ENCODE data around the gene TNNI3K. TPM values are rescaled to one million over a fixed set of nuclear protein-coding genes. Genes with fewer than 3 reads are reported as not detected.

The TNNI3K gene
- total RNA-seq, 1 donor from 2014 or later = not detected

DNA sequence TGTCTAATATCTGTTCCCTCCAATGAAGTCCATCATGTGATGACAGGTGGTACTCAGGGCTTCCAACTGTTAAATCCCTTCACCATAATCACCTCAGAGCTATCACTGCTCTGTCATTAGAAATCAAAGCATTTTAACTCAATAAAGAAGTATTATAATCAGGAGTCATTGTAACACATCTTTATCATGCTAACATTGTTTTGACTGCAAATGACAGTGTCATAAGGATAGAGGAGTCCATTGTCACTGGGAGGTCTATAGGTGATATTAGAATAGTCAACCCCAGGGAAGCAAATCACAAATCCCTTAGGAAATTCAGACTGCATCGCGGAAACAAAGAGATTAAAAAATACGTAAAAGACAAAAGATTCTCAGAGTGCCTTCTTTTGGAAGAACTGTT lies 246.4 kb downstream of the TNNI3K start:
- DNase-seq (ENCODE audit: extremely low read depth, low read depth, low spot score) = no peak

DNA sequence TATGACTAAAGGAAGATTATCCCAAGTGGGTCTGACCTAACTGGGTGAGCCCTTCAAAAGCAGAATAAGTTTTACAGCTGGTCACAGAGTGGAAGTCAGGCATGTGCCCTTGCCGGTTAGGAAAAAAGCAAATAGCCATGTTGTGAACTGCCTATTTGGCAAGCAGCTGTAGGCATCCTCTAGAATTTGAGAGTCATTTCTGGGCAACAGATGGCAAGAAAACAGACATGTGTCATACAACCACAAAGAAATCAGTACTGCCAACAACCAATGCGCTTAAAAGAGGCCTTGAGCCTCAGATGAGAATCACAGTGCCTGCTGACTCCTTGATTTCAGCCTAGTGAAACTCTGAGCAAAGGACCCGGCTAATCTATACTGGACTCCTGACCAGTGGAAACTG lies 250.4 kb downstream of the TNNI3K start:
- no peak for DNase-seq (ENCODE audit: extremely low read depth, low read depth, low spot score)

DNA sequence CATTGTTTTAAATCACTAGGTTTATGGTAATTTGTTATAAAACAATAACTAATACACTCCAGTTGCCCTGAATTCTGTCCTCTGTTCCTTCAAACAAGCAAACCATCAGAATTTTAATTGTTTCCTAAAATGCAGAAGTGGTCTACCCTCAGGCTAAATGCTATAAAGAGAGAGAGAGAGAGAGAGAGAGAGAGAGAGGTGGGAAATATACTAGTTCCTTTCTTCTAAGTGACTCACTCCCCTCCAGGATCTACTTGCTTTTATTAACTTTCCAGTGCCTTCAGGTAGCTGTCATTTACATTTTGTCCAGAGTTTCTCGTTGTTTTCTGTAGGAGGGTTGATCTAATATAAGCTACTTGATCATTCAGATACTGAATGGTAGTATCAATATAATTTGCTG lies 250.8 kb downstream of the TNNI3K start:
- DNase-seq (ENCODE audit: extremely low read depth, low read depth, low spot score) = no peak

DNA sequence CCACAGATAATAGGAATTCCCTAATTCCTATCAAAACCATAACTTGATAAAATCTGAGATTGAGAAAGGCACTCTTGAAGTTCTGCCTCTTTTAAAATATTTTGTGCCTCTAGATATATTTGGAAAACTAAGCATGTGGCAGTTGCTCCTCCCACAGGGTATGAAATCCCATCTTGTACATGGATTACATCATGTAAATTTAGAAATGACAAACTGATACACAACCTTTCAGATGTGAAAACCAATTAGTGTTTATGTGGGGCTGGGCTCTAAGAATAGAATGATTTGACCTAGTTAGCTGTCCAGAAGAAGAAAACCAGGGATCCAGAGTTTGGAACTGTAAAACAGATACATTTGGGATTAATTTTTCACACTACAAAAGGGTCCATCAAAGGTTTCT lies 261.5 kb downstream of the TNNI3K start:
- DNase-seq (ENCODE audit: extremely low read depth, low read depth, low spot score) = no peak

DNA sequence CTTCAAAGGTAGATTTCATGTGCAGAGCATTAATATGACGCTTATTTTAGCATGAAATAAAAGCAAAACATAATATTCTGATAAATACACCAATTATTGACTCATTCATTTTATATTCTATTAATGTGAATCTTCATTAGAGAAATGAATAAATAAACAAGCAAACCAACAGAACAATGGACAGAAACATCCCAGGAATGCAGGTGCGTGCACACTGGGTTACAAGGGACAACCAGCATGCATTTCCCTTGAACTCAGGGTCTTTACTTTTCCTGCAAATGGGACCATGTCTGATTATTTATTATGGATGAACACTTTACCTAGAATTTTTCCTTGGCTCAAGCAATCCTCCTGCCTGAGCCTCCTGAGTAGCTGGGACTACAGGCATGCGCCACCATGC lies 263.7 kb downstream of the TNNI3K start:
- no peak for DNase-seq (ENCODE audit: extremely low read depth, low read depth, low spot score)

DNA sequence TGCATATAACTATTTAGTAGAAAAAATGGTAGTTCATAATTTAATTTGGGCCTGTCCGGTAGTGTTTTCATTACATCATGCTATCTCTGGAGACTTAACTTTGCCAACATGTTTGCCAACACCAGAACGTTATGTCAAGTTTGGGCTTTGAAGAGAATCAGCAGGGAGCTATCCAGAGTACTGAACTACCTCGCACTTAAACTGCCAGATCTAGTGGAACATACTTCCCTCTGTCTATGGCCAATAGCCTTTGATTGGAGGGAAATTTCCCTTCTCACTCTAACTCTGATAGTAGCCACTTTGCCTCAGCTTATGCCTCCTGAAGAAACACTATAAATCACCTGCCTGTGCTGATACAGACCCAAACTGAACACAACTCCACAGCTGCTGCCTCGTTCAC lies 267.2 kb downstream of the TNNI3K start:
- DNase-seq (ENCODE audit: extremely low read depth, low read depth, low spot score) = no peak

DNA sequence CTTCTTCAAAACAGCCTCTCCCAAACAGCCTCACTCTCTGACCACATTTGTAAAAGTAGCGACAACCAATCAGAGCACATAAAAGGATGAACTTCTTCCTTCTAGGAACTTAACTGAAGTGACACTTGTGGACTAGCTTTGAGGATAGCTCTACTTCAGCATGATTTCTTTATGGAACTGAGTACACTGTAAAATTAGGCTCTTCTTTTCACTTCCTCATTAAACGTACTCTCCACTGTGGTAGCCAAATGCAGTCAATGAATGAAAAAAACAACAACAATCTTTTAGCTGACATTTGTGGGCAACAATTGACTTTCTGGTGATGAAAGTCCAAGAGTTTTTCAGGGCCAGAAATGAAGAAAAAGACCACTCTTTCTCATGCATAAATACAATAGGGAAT lies 267.7 kb downstream of the TNNI3K start:
- DNase-seq (ENCODE audit: extremely low read depth, low read depth, low spot score) = no peak

DNA sequence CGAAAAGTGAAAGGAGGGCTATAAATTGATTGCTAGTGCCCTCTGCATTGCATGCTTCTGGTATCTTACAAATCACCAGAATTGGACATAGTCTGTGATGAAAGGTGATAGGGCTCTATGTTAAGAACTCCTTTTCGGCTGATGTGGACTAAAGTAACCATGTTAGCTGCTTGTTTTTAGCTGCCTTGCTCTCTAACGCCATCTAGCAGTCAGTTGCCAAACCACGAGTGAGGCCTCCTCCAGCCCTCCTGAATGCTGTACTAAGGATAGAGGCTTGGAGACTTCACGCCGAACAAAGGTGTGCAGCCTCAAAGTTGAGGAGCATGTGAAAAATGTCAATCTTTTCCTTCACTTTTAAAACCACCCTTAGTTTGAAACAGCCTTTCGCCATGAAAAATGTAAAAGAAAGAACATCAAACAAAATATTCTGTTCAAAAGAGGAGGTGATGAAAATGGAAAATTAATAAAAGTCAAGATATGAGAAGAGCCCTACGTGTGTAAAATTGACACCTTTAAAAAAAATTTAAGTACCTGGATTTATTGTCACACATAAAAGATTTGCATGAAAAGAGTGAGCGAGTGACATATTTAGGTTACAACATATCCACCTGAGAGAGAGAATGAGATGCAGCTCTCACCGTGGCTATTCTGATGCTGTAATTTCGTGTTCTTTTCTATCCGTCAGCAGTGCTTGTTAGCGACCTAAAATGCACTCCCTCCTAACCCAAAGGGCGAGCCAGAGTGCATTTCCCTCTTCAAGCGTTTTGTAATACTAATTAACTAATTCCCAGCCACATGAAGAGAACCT lies 269.1 kb downstream of the TNNI3K start:
- DNase-seq (ENCODE audit: extremely low read depth, low read depth, low spot score) = no peak

DNA sequence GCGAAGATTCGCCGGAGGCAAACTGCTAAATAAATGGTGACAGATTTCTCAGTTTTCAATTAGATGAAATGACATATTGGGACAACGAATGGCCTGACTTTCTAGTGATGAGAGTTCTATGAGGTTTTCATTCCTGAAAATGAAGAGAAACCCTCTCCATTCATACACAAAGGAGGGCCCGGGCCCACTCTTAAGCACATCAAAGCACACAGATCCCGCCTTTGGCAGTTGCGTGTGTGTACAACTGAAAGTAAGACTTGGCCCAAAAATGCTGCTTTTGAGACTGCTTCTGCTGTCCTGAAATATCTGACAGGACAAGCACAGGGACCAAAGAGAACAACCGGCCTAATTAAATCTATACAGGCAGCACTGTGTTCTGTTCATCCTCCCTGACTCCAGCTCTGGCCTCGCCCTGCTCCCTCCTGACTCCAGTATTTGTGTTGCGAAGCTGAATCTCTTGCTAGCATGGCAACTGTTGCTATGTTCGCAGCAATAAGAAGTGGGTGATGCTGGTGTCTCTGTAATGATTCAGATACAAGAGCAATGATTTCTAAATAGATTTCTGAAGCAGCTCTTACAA lies 269.8 kb downstream of the TNNI3K start:
- DNase-seq (ENCODE audit: extremely low read depth, low read depth, low spot score) = no peak

DNA sequence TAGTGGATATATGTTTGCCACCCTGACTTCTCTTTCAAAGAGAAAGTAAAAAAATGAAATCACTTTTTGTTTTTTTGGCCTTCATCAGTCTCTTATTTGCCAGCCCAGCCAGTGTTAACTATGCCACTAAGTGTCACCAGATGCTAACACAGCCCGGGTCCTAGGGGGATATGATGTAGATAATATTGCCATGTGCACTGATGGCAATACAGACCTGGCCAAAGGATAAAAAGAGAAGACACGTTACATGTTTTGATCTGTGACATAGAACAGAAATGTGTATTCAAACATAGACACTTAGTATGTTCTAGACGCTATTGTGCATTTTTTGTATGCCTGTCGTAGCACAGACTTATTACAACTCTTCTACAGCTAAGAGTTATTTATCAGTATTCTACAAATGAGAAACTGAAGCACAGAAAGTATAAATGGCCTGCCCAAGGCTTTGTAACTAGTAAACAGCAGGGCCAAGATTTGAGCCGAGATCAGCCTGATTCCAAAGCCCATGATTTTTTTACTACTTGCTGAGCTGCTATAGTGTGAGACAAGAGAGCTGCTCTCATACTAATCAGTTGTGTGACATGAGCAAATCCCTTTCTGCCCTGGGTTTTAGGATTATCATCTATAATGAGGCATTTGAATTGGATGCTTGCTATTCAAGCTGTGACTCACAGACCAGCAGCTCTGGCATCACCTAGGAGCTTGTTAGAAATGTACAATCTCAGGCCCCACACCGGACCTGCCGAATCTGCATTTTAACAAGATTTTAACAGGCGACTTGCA lies 270.9 kb downstream of the TNNI3K start:
- no peak for DNase-seq (ENCODE audit: extremely low read depth, low read depth, low spot score)

DNA sequence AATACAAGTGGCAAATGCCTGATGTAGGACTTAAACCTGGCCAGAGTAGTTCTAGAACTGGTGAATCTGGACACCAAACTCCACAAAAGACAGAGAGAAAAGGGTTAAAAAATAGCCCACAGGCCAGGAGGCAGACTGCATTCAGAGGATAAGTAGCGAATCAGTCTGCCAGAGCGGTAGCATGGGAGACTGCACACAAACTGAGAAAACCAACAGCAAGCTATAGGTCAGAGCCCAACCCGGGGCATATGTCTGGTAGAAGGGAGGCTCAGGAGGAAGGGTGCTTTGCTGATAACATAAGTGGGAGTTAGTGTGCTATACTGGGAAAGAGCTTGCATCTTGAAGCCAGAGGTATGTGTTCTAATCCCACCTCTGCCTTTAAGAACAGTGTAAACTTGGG lies 273.3 kb downstream of the TNNI3K start:
- DNase-seq (ENCODE audit: extremely low read depth, low read depth, low spot score) = no peak

DNA sequence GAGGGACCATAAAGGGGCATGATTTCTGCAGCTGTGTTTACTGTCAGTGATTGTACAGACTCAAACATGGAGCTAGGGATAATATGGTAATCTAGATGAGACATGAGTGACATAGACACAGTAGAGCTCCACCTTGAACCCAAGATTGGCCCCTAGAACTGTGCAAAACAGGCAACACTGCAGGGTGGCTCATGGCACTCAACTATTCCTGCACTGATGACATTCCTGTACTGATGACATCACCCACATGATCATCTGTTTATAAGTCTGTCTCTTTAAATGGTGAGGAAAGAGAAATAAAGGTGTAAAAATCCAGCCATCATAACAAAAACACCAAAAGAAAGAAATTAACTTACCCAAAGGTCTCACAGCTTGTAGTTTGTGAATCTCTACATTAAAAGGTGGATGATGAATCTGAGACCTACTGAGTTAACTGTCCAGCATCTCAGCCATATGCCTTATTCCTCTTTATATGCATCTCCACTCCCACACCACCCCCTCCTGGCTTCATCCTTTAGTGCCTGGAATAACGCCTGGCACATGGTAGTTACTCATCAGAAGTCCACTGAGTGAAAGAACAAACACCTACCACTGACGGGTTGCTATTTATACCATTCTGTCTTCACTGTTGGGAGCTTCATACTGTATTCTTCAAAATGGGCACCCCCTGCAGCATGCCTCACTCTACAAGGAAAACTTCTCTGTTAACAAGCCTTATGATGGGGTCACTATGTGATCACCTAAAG lies 277.2 kb downstream of the TNNI3K start, which contains the start of gene LRRC53:
Gene LRRC53, minus strand, starts transcription at position 442 of the 746 bp plus-strand sequence. CDS start 29,262 bp downstream, outside the sequence.
- no peak for DNase-seq (ENCODE audit: extremely low read depth, low read depth, low spot score)

DNA sequence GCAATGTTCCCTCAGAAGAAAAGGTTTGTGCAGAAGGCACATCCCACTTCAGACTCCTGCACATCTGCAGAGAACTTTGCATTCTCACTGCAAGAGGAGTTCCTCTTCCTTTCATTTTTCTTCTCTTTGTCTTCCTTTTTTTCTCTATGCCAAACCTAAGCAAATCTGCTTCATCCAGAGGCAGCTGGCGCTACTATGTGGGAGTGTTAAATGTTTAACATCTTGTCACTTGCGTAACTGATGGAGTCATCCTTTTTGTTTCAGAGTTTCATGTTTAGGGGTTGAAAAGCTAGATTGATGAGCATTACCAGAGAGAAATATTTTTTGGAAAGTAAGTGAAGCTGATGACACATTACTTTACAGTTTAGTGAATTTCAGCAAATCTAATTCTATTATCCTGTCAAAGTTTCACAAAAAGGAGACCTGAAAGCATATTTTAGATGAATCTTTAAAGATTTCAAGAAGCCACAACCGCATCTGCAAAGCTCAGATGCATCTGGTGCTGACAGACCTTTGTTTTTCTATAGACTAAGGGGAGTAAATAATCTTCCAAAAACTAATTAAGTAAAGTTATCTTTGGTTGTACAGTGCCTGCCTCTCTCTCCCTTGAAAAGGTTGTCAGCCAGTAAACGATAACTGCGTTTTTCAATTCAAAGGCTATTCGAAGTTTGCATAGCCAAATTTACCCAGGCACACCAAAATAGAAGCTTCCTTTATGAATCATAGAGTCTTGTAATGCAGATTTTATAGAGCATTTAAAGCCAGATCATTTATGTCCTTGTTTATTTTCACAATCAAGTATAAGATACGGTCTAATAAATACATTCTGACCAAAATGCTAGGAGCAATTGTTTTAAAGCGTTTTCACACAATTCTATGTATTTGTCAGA lies 278.5 kb downstream of the TNNI3K start:
- DNase-seq (ENCODE audit: extremely low read depth, low read depth, low spot score) = no peak

DNA sequence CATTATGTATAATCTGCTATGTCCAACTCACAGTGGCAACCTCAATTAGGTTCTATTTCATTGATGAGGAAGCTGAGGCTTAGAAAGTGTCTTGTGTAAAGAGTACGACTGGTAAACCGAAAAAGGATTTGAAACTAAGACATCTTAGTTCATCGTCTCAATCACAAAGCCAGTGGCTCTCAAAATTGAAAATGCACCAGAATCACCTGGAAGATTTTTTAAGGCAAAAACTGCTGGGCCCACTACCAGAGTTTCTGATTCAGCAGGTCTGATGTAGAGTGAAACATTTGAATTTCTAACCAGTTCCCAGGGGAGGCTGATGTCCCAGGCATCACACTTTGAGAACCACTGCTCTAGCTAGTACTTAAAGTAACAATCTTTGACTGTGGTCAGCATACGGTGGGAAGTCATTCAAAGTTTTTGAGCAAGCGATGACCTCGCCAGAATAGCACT lies 282.4 kb downstream of the TNNI3K start:
- DNase-seq (ENCODE audit: extremely low read depth, low read depth, low spot score) = no peak

DNA sequence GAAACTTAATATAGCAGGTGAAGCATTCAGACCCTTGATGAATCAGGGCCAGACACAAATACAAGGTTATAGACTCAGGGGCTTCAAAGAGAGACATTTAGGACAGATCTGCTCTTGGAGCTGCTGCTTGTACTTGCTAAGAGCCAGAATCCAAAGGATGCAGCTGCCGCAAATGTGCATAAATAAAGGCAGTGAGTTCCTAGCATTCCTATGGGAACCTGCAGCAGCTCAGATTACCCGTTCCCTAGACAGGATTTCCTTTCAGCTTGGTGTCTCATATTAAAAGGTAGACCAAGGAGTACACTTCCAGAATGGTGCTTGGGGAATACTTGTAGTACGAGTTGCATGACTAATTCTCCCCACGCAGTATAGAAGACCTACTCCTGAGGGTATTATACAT lies 287.0 kb downstream of the TNNI3K start:
- DNase-seq (ENCODE audit: extremely low read depth, low read depth, low spot score) = no peak

DNA sequence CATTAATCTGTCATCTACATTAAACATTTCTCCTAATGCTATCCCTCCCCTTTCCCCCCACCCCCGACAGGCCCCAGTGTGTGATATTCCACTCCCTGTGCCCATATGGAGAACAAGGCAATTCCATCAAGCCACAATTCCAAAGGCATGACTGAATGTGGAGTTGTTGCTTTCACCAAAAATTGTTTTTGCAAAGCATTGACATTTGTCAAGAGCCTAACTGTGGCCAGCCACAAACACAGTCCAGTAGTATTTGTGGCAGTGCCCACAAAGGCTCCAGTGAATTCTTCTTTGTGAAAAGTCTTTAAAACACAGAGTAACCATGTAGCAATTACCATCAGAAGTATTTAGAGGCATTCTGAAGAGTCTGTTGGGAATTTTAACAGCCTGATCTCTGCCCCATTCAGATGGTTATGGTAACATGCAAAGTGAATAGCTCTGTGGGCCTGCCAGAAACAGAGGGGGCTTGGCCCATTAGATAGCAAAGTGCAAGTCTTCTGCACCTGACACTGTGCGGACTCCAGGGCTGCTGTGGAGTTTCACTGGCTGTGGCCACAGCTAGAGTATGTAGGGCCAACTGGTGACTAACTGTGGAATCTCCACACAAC lies 288.8 kb downstream of the TNNI3K start:
- DNase-seq (ENCODE audit: extremely low read depth, low read depth, low spot score) = no peak

DNA sequence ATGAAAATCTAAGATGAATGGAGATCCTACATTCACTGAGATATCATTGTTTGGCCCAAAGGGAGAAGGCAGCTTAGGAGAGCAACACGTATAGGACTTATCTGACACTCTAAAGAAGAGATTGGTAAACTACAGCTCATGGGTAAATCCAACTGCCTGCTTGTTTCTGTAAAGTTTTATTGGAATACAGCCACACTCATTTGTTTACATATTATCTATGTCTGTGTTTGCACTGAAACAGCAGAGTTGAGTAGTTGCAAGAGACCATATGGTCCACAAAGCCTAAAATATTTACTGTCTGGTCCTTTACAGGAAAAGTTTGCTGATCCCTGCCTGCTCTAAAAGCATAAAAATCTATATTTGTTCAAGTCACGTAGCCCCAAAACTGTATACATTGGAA lies 291.5 kb downstream of the TNNI3K start:
- DNase-seq (ENCODE audit: extremely low read depth, low read depth, low spot score) = no peak

DNA sequence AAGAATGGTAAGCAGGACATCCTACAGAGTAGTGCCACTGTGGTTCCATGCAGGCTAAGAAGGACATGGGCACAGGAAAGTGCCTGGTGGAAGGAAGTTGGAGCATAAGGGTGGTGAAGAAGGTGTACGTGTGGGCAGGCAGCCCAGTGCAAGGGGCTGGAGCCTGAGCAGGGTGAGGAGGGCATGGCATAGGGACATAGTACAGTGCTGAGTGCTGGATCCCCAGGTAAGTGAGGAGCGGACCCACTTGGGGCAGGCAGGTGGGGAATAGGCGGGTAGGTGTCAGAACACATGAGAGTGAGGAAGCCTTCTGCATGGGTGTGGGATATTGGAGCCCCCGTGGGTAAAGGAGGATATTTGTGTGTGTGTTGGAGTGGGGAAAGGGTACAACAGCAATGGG lies 292.9 kb downstream of the TNNI3K start:
- no peak for DNase-seq (ENCODE audit: extremely low read depth, low read depth, low spot score)

DNA sequence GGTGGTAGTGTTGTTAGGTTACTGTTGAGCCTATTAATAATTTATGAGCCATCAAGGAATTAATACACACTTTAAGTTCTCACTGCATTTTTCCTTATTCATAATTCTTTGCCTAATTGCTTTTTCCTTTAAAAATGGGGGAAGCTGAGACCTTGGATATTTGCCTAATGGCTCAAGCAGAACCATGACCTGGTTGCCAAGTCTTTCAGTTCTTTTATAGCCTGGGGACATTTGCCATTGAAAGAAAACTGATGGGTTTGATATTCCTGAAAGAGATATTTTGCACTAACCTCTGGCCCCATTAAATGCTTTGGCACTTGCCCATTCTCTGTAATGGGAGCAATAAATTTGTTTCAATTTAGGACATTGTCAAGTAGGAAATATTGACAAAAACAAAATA lies 295.7 kb downstream of the TNNI3K start:
- DNase-seq (ENCODE audit: extremely low read depth, low read depth, low spot score) = no peak

DNA sequence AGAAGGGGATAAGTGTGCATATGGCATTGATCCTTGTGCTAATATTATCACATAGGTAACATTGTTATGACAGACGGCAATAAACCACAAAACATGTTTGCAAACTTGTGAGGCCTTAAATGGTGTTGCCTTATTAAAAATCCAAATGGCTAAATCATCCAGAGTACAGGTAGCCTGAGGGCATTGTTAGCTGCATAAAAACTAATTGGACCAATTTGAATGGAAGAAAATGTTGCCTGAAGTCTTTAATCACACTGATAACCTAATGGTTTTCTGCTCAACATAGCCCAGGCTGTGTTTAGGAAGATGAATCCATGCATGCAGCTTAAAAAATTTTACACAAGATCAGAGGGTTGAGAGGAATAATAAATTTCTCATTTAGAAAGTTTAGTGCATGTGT lies 296.6 kb downstream of the TNNI3K start:
- no peak for DNase-seq (ENCODE audit: extremely low read depth, low read depth, low spot score)
